GM10248 (cell line): Measurements from ENCODE around the gene GPR161.
"Not testable (repeated sequence)": the region's sequence is repeated elsewhere in the genome, so short reads cannot be mapped to it uniquely, and the experiment has no call there.

ENCODE experiments used
- CTCF ChIA-PET: fragments of 300-600 bp; sonication (Branson Sonifier 250); formaldehyde crosslinking; extraction: SDS; loops from one replicate; lab custom pipeline; 2021; ENCODE audit warnings: antibody characterized with exemption; lab: Yijun Ruan, JAX
- POLR2A ChIA-PET: fragments of 350-650 bp; sonication (Branson Sonifier 250); formaldehyde crosslinking; extraction: SDS; loops from one replicate; lab custom pipeline; 2020; ENCODE audit warnings: antibody characterized with exemption; lab: Yijun Ruan, JAX
- DNase-seq: peaks from one replicate; pipeline ENCODE4 v3.0.0; 2012; ENCODE audit errors: extremely low spot score
- CTCF ChIP-seq: IDR thresholded peaks from 2 replicates; pipeline ENCODE4 v1.5.1; 2012; ENCODE audit warnings: mild to moderate bottlenecking, low read depth; ENCODE audit errors: extremely low read depth, missing control alignments, control extremely low read depth

Gene GPR161, protein sequence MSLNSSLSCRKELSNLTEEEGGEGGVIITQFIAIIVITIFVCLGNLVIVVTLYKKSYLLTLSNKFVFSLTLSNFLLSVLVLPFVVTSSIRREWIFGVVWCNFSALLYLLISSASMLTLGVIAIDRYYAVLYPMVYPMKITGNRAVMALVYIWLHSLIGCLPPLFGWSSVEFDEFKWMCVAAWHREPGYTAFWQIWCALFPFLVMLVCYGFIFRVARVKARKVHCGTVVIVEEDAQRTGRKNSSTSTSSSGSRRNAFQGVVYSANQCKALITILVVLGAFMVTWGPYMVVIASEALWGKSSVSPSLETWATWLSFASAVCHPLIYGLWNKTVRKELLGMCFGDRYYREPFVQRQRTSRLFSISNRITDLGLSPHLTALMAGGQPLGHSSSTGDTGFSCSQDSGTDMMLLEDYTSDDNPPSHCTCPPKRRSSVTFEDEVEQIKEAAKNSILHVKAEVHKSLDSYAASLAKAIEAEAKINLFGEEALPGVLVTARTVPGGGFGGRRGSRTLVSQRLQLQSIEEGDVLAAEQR

GRCh38 chr1:168136709-168137514 is at the start of gene GPR161:
GPR161 (minus strand) TSS chr1:168136930; CDS start chr1:168104850, 32,080 bp downstream.
- ChIA-PET CTCF (interaction anchor here (1.6 to 1.9 kb wide), 2 partner anchors 9 to 32 kb away, joined by 4 to 6 read pairs; no protein-coding TSS in a partner anchor), POLR2A (no interaction called here)
- TF ChIP-seq CTCF = no peak
- peak; percentile 40 for DNase-seq

GRCh38 chr1:168181063-168181720 is 44.5 kb upstream of the GPR161 start:
- POLR2A ChIA-PET, DNase-seq: not testable (repeated sequence)
- CTCF ChIA-PET = interaction anchor here (0.9 to 2.1 kb wide), 2 partner anchors 9 to 45 kb away, joined by 3 to 10 read pairs; no protein-coding TSS in a partner anchor

DNA sequence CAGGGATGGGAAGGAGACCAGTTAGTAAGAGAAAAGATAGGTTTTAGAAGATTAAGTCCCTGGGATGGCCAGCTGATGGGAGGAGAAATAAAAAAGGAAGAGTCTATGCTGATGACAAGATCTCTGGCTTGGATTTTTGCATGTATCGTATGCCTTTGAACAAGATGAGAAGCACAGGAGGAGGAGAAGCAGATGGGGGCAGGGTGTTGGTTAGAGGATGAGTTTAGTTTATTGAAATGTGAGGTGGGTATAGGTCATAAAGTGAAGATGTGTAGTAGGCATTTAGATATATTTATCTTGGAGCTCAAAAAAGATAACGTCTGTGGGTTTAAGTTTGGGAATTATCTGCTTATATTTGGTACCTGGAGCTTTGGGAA is 43.4 kb upstream of the GPR161 start:
- DNase-seq = no peak
- POLR2A ChIA-PET = no interaction called here
- CTCF ChIA-PET = interaction anchor here (1.0 to 2.1 kb wide), 4 partner anchors 10 to 142 kb away, joined by 3 to 10 read pairs (median 4); no protein-coding TSS in a partner anchor
- no peak for TF ChIP-seq CTCF

GRCh38 chr1:168179438-168180147 is 42.9 kb upstream of the GPR161 start:
- DNase-seq = peak; percentile 30
- ChIA-PET CTCF (interaction anchor here (0.9 to 2.1 kb wide), 5 partner anchors 10 to 142 kb away, joined by 3 to 10 read pairs (median 3); no protein-coding TSS in a partner anchor), POLR2A (no interaction called here)
- TF ChIP-seq CTCF = no peak

DNA sequence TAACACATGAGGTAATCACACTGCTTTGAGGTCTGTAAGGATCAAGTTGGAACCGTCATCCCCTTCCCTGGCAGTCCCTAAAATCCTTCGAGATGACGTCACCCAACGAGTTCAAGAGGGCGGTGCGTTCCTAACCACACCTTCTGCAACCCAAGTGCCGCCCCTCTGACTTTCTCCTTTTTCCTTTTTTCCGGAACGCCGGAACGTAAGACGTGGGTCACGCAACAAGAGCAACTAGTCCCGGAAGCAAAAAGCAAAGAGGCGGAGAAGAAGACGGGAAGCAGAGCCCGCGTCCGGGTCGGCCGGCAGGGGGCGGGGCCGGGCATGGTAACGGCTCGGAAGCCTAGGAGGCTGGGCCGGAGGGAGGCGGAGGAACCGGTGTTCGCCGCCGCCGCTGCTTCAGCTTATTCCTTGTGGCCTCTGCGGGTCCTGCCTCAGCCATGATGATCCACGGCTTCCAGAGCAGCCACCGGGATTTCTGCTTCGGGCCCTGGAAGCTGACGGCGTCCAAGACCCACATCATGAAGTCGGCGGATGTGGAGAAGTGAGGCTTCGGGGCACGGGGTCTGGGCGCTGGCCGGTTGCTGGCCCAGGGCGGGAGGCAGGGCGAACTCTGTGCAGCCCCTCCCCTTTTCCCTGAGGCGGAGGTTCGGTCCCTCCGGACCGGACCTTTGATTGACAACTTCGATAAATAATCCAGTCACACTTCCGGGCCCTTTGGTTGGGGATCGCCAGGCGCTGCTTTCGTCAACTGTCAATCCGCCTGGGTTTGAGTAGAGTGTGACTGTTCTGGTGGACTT is 42.1 kb upstream of the GPR161 start, which contains the start of gene TIPRL:
TIPRL (plus strand) TSS at position 325 of the 800 bp plus-strand sequence; CDS start at position 441, 116 bp downstream.
- DNase-seq = peak; percentile 93
- TF ChIP-seq CTCF = peak; percentile 58
- ChIA-PET POLR2A (no interaction called here), CTCF (interaction anchor here (0.8 to 0.9 kb wide), 2 partner anchors 10 to 13 kb away, joined by 3 to 4 read pairs; no protein-coding TSS in a partner anchor)
